ENCODE measurements around the gene MYCN.

Gene MYCN

DNA sequence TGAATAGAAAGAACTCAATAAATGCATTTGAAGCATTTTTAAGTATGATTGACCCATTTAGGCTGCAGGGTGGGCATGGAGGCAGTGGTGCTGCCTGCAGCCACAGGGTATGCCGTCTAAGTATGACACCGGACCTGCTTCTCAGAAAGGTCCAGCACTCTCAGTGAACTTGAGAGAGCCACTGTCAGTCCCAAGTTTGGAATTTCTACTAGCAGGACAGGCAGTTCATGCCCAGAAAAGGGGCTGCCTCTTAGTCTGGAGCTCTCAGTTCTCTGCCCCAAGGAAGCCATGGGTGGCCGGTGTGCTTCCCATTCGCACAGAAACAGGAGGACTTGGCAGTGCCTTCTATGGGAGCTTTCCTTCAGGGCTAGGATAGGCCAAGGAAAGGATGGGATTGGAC lies 24.0 kb upstream of the MYCN start:
- Histone ChIP-seq H3K9me2 (ENCODE audit: low read depth, low read length) (no peaks in the 10 kb centered on the region), H3K79me2 (ENCODE audit: insufficient read depth, low read length) (no peaks in the 10 kb centered on the region), H3K36me3 (ENCODE audit: insufficient read depth, low read length) (no peaks in the 10 kb centered on the region), H4K20me1 (ENCODE audit: insufficient read depth, low read length) (no peaks in the 10 kb centered on the region), H2AFZ (ENCODE audit: low read length) (no peak overlapping the region), H3K27me3 (ENCODE audit: insufficient read depth, low read length) (no peaks in the 10 kb centered on the region), H3K4me1 (ENCODE audit: insufficient read depth, low read length, severe bottlenecking) (no peaks in the 10 kb centered on the region), H3K4me3 (ENCODE audit: low read depth, low read length, poor library complexity, severe bottlenecking) (no peak overlapping the region), H3F3A (ENCODE audit: insufficient read depth, low read length) (no peaks in the 10 kb centered on the region), H3K27ac (ENCODE audit: low read depth, low read length, poor library complexity, severe bottlenecking) (no peak overlapping the region), H3K9me3 (ENCODE audit: low read length) (no peaks in the 10 kb centered on the region), H3K9ac (ENCODE audit: low read length) (no peak overlapping the region), H3K4me2 (ENCODE audit: low read length) (no peak overlapping the region)
- TF ChIP-seq, protein P1, sequence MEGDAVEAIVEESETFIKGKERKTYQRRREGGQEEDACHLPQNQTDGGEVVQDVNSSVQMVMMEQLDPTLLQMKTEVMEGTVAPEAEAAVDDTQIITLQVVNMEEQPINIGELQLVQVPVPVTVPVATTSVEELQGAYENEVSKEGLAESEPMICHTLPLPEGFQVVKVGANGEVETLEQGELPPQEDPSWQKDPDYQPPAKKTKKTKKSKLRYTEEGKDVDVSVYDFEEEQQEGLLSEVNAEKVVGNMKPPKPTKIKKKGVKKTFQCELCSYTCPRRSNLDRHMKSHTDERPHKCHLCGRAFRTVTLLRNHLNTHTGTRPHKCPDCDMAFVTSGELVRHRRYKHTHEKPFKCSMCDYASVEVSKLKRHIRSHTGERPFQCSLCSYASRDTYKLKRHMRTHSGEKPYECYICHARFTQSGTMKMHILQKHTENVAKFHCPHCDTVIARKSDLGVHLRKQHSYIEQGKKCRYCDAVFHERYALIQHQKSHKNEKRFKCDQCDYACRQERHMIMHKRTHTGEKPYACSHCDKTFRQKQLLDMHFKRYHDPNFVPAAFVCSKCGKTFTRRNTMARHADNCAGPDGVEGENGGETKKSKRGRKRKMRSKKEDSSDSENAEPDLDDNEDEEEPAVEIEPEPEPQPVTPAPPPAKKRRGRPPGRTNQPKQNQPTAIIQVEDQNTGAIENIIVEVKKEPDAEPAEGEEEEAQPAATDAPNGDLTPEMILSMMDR (IDR thresholded peaks at IDR 0.05; ENCODE audit: low read length), result no peak
- TF ChIP-seq EZH2 (IDR thresholded peaks at IDR 0.05; ENCODE audit: borderline replicate concordance, low read length), result no peak

DNA sequence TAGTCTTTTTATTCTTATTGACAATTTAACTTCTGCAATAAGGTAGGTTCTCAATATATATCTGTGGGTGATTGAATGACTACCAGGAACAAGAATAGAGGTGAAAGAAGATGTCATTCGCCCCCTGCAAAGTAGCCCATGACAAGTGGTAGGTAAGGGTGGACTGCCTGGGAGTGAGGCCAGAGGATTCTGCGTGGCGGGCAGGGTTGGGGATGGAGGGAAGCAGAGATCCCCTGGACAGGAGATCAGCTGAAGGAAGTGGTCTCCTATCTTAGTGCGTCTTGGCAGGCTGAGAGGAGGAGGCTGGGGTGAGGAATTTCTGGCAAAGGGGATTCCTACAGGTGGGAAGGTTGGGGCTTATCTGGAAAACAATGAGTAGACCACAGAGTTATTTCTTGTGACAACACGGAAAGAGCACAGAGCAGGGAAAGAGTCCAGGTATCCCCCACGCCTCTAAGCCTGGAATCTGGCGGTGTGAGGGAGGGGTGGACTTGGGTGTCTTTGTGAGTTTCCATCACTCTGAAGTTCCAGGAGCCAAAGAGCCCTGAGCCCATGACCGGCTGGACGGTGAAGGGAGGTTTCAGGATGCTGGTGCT lies 21.5 kb upstream of the MYCN start:
- Histone ChIP-seq H3K9me2 (ENCODE audit: low read depth, low read length) (no peaks in the 10 kb centered on the region), H3K79me2 (ENCODE audit: insufficient read depth, low read length) (no peaks in the 10 kb centered on the region), H3K4me2 (ENCODE audit: low read length) (no peak overlapping the region), H3K36me3 (ENCODE audit: insufficient read depth, low read length) (no peaks in the 10 kb centered on the region), H3K27me3 (ENCODE audit: insufficient read depth, low read length) (no peaks in the 10 kb centered on the region), H2AFZ (ENCODE audit: low read length) (no peak overlapping the region), H4K20me1 (ENCODE audit: insufficient read depth, low read length) (no peaks in the 10 kb centered on the region), H3K4me3 (ENCODE audit: low read depth, low read length, poor library complexity, severe bottlenecking) (no peak overlapping the region), H3K9me3 (ENCODE audit: low read length) (no peaks in the 10 kb centered on the region), H3K4me1 (ENCODE audit: insufficient read depth, low read length, severe bottlenecking) (no peaks in the 10 kb centered on the region), H3F3A (ENCODE audit: insufficient read depth, low read length) (no peaks in the 10 kb centered on the region), H3K27ac (ENCODE audit: low read depth, low read length, poor library complexity, severe bottlenecking) (no peak overlapping the region), H3K9ac (ENCODE audit: low read length) (no peak overlapping the region)
- TF ChIP-seq, protein P1 (IDR thresholded peaks at IDR 0.05; ENCODE audit: low read length), result no peak
- TF ChIP-seq EZH2 (IDR thresholded peaks at IDR 0.05; ENCODE audit: borderline replicate concordance, low read length), result no peak

DNA sequence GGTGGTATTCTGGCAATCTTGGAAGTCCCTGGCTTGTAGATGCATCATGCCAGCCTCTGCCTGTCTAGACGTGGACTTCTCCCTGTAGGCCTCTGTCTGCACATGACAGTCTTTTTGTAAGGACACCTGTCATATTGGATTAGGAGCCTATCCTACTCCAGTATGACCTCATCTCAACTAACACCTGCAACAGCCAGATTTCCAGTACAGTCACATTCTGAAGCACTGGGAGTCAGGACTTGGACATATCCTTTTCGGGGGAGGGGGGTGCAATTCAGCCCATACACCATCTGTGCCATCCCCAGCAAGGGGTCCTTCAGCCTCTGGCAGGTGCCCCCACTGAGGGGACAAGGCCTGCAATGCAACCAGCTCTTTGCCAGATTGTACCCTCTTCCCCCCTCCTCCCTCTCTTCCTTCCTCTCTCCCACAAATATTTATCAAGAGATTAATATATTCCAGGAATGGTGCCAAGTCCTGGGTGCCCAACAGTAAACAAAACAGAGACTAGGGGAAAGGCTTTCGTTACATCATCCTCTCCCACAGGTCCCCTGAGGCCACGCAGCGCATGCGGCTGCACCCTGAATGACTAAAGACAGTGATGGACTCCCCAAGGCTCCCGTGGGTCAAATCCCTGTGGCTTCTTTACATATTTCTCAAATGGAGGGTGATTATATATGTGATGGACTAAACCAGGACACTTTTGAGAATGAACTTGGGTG lies 20.5 kb upstream of the MYCN start:
- no peaks in the 10 kb centered on the region for H3K9me3 ChIP-seq (ENCODE audit: low read length)
- no peaks in the 10 kb centered on the region for H3K36me3 ChIP-seq (ENCODE audit: insufficient read depth, low read length)
- H3K4me3 ChIP-seq (ENCODE audit: low read depth, low read length, poor library complexity, severe bottlenecking), result no peak overlapping the region
- no peaks in the 10 kb centered on the region for H4K20me1 ChIP-seq (ENCODE audit: insufficient read depth, low read length)
- H3K9ac ChIP-seq (ENCODE audit: low read length), result no peak overlapping the region
- no peaks in the 10 kb centered on the region for H3K79me2 ChIP-seq (ENCODE audit: insufficient read depth, low read length)
- H3K27ac ChIP-seq (ENCODE audit: low read depth, low read length, poor library complexity, severe bottlenecking), result no peak overlapping the region
- no peaks in the 10 kb centered on the region for H3K4me1 ChIP-seq (ENCODE audit: insufficient read depth, low read length, severe bottlenecking)
- no peak overlapping the region for H2AFZ ChIP-seq (ENCODE audit: low read length)
- no peaks in the 10 kb centered on the region for H3K9me2 ChIP-seq (ENCODE audit: low read depth, low read length)
- no peak for TF ChIP-seq EZH2 (IDR thresholded peaks at IDR 0.05; ENCODE audit: borderline replicate concordance, low read length)
- TF ChIP-seq, protein P1 (IDR thresholded peaks at IDR 0.05; ENCODE audit: low read length), result no peak
- H3F3A ChIP-seq (ENCODE audit: insufficient read depth, low read length), result no peaks in the 10 kb centered on the region
- no peak overlapping the region for H3K4me2 ChIP-seq (ENCODE audit: low read length)
- no peaks in the 10 kb centered on the region for H3K27me3 ChIP-seq (ENCODE audit: insufficient read depth, low read length)

Measured in OCI-LY1 (cell line).